Keratinocyte (primary cell): Measurements from ENCODE around the gene BUD23. TPM values are rescaled to one million over a fixed set of nuclear protein-coding genes. Genes with fewer than 3 reads are reported as not detected.

Experiments
- DNase-seq: peaks from one replicate; pipeline ENCODE4 v3.0.0-alpha.2; 2011; ENCODE audit warnings: low read depth, missing footprints, low spot score
- FAIRE-seq: peaks from 2 replicates; lab custom pipeline; 2011; peaks lifted over from hg19 to GRCh38; lab: Jason Lieb, UNC
- H2AFZ ChIP-seq: 2 replicates; pipeline ENCODE4 v1.6.0; 2012; ENCODE audit warnings: low read length, control low read depth, inconsistent platforms; ENCODE audit not compliant: control insufficient read depth
- H3K27ac ChIP-seq: 2 replicates; pipeline ENCODE4 v1.5.1; 2011; ENCODE audit warnings: low read length; ENCODE audit not compliant: control insufficient read depth, insufficient read depth
- H3K27me3 ChIP-seq: 3 replicates; pipeline ENCODE4 v1.6.0; 2011; ENCODE audit warnings: low read length; ENCODE audit not compliant: control insufficient read depth, insufficient read depth; ENCODE audit errors: extremely low read depth
- H3K36me3 ChIP-seq, 2 experiments: 2 replicates in 1 of 2; 3 replicates in 1 of 2; pipeline ENCODE4 v1.5.1; 2011; ENCODE audit warnings: low read length in 2 of 2, mild to moderate bottlenecking in 1 of 2; ENCODE audit not compliant: control insufficient read depth in 2 of 2, insufficient read depth in 2 of 2; ENCODE audit errors: extremely low read depth in 1 of 2
- H3K4me1 ChIP-seq: 3 replicates; pipeline ENCODE4 v1.5.1; 2011; ENCODE audit warnings: low read length; ENCODE audit not compliant: control insufficient read depth, insufficient read depth; ENCODE audit errors: extremely low read depth
- H3K4me2 ChIP-seq: 3 replicates; pipeline ENCODE4 v1.6.0; 2011; ENCODE audit warnings: low read depth, low read length; ENCODE audit not compliant: control insufficient read depth, insufficient read depth; ENCODE audit errors: extremely low read depth
- H3K4me3 ChIP-seq, 3 experiments: fragments of 200-600 bp in 1 of 3; sonication (generic) in 1 of 3; 2 replicates in 2 of 3; 3 replicates in 1 of 3; pipeline ENCODE4 v1.5.1; 2011 to 2016; ENCODE audit warnings: low read length in 3 of 3, mild to moderate bottlenecking in 3 of 3, control low read depth in 2 of 3, inconsistent platforms in 1 of 3, low read depth in 1 of 3, mixed read lengths in 1 of 3, mixed run types in 1 of 3, moderate library complexity in 1 of 3; ENCODE audit not compliant: control insufficient read depth in 2 of 3, insufficient read depth in 2 of 3; ENCODE audit errors: extremely low read depth in 1 of 3
- H3K79me2 ChIP-seq: 2 replicates; pipeline ENCODE4 v1.6.0; 2012; ENCODE audit warnings: low read length; ENCODE audit not compliant: control insufficient read depth, insufficient read depth
- H3K9ac ChIP-seq: 3 replicates; pipeline ENCODE4 v1.6.0; 2011; ENCODE audit warnings: low read length; ENCODE audit not compliant: control insufficient read depth, insufficient read depth; ENCODE audit errors: extremely low read depth
- H3K9me1 ChIP-seq: 3 replicates; pipeline ENCODE4 v1.6.0; 2011; ENCODE audit warnings: low read length; ENCODE audit not compliant: control insufficient read depth, insufficient read depth; ENCODE audit errors: extremely low read depth
- H3K9me3 ChIP-seq: 2 replicates; pipeline ENCODE4 v1.5.1; 2012; ENCODE audit warnings: low read depth, low read length; ENCODE audit not compliant: control insufficient read depth
- H4K20me1 ChIP-seq: 3 replicates; pipeline ENCODE4 v1.6.0; 2011; ENCODE audit warnings: low read length; ENCODE audit not compliant: control insufficient read depth, insufficient read depth; ENCODE audit errors: extremely low read depth
- CTCF ChIP-seq, 3 experiments: IDR thresholded peaks in 1 of 3; conservative IDR thresholded peaks in 1 of 3; optimal IDR thresholded peaks in 1 of 3; 2 replicates in 2 of 3; 3 replicates in 1 of 3; pipeline versions ENCODE3 to v1.5.1; 2011; ENCODE audit warnings: low read length in 3 of 3, mild to moderate bottlenecking in 3 of 3, moderate library complexity in 2 of 3, control low read depth in 1 of 3, inconsistent platforms in 1 of 3; ENCODE audit not compliant: insufficient read depth in 2 of 3; ENCODE audit errors: extremely low read depth in 1 of 3
- EZH2 ChIP-seq: IDR thresholded peaks from one replicate; pipeline ENCODE4 v1.6.1; 2012; ENCODE audit warnings: inconsistent platforms, mild to moderate bottlenecking, low read length, moderate library complexity
- dilution Hi-C: fragments of 300-500 bp; cut with MboI; formaldehyde crosslinking; loops from one replicate; pipeline ENCODE4 v1.7.0; 2020; ENCODE audit warnings: low sequenced_read_pairs; ENCODE audit not compliant: extremely low pct_ligation_motif_present
- polyA plus RNA-seq, 5 experiments: library from polyadenylated mRNA; depleted of rRNA in 3 of 5; stranded (reverse) in 3 of 5; stranded (forward) in 1 of 5; unstranded in 1 of 5; fragments of >200 nt; gene quantifications; 1 replicate in 1 of 5; 2 replicates in 3 of 5; 3 replicates in 1 of 5; pipeline versions ENCODE4 v1.2.1 to v1.2.3, GENCODE V29; 2011 to 2012; ENCODE audit warnings: missing spikeins in 2 of 5, low read depth in 1 of 5, low replicate concordance in 1 of 5

BUD23 gene
- polyA plus RNA-seq, 1 donor (not counting 4 experiments of a cell fraction or from before 2014, with no cell fraction given) = 72.0 TPM

- Histone ChIP-seq H3K27me3 (no peaks in the 10 kb centered on the region), H3K9ac (no peak overlapping the region), H3K36me3 (peaks cover 14 to 25% of the 10 kb centered on the region in 2 experiments), H4K20me1 (peaks cover 58% of the 10 kb centered on the region), H3K4me3 (peak overlapping the region in 1 of 3 experiments; percentile 24), H3K79me2 (peaks cover 74% of the 10 kb centered on the region), H3K9me1 (peaks cover 18% of the 10 kb centered on the region), H3K4me1 (peaks cover 33% of the 10 kb centered on the region), H3K4me2 (peak overlapping the region; percentile 59), H3K27ac (peak overlapping the region; percentile 63), H2AFZ (no peak overlapping the region), H3K9me3 (no peaks in the 10 kb centered on the region)
- peak; percentile 75 for DNase-seq
- dilution Hi-C loops = no loop called here
- peak; percentile 78 for FAIRE-seq
- TF ChIP-seq EZH2 (no peak), CTCF (optimal IDR thresholded peaks at IDR 0.05 in 1 of 3, IDR thresholded peaks at IDR 0.05 in 1 of 3, conservative IDR thresholded peaks at IDR 0.05 in 1 of 3; ENCODE audit: extremely low read depth in 1 of 3, insufficient read depth in 2 of 3, low read length in 3 of 3) (no peak)
Measured at GRCh38 chr7:73715648-73716317, 32.4 kb downstream of the BUD23 start.

GRCh38 chr7:73716318-73716890, 33.0 kb downstream of the BUD23 start:
- Histone ChIP-seq H3K4me1 (peaks cover 33% of the 10 kb centered on the region), H3K27ac (peak overlapping the region; percentile 63), H3K36me3 (peaks cover 14 to 24% of the 10 kb centered on the region in 2 experiments), H3K9ac (no peak overlapping the region), H3K27me3 (no peaks in the 10 kb centered on the region), H2AFZ (no peak overlapping the region), H3K79me2 (peaks cover 68% of the 10 kb centered on the region), H3K9me1 (peaks cover 18% of the 10 kb centered on the region), H3K9me3 (no peaks in the 10 kb centered on the region), H4K20me1 (peaks cover 52% of the 10 kb centered on the region), H3K4me2 (peak overlapping the region; percentile 59), H3K4me3 (no peak overlapping the region)
- TF ChIP-seq EZH2 (no peak), CTCF (optimal IDR thresholded peaks at IDR 0.05 in 1 of 3, IDR thresholded peaks at IDR 0.05 in 1 of 3, conservative IDR thresholded peaks at IDR 0.05 in 1 of 3; ENCODE audit: extremely low read depth in 1 of 3, insufficient read depth in 2 of 3, low read length in 3 of 3) (no peak)
- dilution Hi-C loops = no loop called here
- DNase-seq (no peak), FAIRE-seq (no peak)
